ENCODE measurements around the gene TTYH1.

TTYH1 gene

DNA sequence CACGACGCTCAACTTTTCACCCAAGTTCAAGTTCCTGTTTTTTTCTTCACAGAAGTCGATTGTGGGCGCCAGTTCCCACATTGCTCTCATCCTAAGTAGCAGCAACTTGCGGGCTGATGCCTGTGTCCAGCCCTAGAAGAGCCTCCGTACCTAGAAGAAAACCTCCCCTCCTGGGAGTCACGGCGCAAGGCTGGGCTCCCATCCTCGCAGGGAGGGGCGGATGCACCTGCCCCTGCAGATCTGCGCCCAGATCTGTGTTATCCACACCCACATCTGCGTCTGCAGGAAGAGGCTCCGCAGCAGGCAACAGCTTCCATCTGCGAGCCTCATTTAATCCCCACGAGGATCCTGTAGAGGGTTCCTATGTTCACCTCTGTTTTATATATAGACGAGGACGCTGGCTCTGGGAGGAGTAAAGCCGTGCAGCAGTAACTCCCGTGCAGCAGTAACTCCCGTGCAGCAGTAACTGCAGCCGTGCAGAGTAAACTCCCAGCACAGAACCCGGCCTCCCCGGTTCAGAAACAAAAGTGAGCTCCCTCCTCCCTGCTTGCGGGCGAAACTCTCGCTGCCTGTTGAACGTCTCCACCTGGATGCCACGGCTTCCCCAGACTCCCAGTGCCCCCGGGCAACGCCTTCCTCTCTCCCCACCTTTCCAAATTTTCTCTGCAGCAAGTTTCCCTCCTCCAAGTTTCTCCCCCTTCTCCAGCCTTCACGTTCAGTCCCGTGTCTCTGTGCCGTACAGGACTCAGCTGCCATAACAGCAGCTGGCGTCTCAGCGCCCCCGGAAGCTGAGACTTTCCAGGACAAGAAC, 27.1 kb upstream of the TTYH1 start:
- no peaks in the 10 kb centered on the region for H3K36me3 Mint-ChIP-seq
- H3K27me3 Mint-ChIP-seq, result no peaks in the 10 kb centered on the region
- no peaks in the 10 kb centered on the region for H3K9me3 Mint-ChIP-seq
- H3K27ac Mint-ChIP-seq, result peak overlapping the region; percentile 25
- H3K4me3 Mint-ChIP-seq, result peak overlapping the region; percentile 94
- H3K4me1 Mint-ChIP-seq, result peaks cover 42% of the 10 kb centered on the region

GRCh38 chr19:54388802-54389139, 26.5 kb upstream of the TTYH1 start:
- H3K27me3 Mint-ChIP-seq, result no peaks in the 10 kb centered on the region

DNA sequence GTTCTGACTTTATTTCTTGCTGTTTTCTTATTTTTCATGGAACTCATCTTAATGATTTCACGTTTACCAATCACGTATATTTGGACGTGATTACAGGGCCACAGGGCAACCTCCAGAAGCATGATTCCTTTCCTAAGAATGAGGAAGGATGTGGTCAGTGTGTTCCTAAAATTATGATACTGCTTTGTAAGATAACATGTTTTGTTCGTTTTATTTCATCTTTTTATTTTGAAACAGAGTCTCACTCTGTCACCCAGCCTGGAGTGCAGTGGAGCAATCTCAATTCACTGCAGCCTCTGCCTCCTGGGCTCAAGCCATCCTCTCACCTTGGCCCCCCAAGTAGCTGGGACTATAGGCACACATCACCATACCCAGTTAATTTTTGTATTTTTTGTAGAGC, 25.7 kb upstream of the TTYH1 start:
- no peaks in the 10 kb centered on the region for H3K9me3 Mint-ChIP-seq
- H3K36me3 Mint-ChIP-seq, result no peaks in the 10 kb centered on the region
- no peak overlapping the region for H3K27ac Mint-ChIP-seq
- H3K4me3 Mint-ChIP-seq, result no peak overlapping the region
- H3K27me3 Mint-ChIP-seq, result no peaks in the 10 kb centered on the region
- peaks cover 38% of the 10 kb centered on the region for H3K4me1 Mint-ChIP-seq

More at GRCh38 chr19:54388802-54389139, 26.5 kb upstream of the TTYH1 start:
- H3K4me1 Mint-ChIP-seq, result peaks cover 38% of the 10 kb centered on the region
- H3K4me3 Mint-ChIP-seq, result peak overlapping the region; percentile 94
- H3K27ac Mint-ChIP-seq, result peak overlapping the region; percentile 25
- H3K9me3 Mint-ChIP-seq, result no peaks in the 10 kb centered on the region
- no peaks in the 10 kb centered on the region for H3K36me3 Mint-ChIP-seq

GRCh38 chr19:54390942-54391577, 24.2 kb upstream of the TTYH1 start:
- Mint-ChIP-seq H3K9me3 (no peaks in the 10 kb centered on the region), H3K4me3 (peak overlapping the region; percentile 34), H3K36me3 (no peaks in the 10 kb centered on the region)

DNA sequence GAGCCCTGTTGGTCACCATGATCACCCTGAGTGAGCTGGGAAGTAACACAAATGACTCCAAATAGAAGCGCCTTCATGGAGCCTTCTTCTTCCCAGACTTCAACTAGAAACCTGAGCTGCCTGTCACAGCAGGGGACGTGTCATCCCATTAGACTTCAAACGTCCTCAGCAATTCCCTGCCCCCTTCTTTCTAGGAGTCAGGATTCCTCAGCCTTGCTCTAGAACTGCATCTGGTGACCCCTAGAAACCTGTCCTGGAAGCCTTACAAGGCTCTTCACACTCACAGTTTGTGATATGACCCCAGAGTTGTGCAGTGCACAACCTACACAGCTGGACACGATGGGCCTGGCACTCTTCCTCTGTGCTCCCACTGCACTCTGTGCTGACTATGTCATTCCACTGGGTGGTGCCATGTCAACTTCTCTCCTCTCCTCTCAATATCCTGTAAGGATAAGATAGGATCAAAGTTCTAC, 23.6 kb upstream of the TTYH1 start:
- H3K4me3 Mint-ChIP-seq, result no peak overlapping the region
- H3K36me3 Mint-ChIP-seq, result no peaks in the 10 kb centered on the region
- no peaks in the 10 kb centered on the region for H3K27me3 Mint-ChIP-seq
- peaks cover 38% of the 10 kb centered on the region for H3K4me1 Mint-ChIP-seq
- peak overlapping the region; percentile 71 for H3K27ac Mint-ChIP-seq
- no peaks in the 10 kb centered on the region for H3K9me3 Mint-ChIP-seq

More at GRCh38 chr19:54390942-54391577, 24.2 kb upstream of the TTYH1 start:
- Mint-ChIP-seq H3K27me3 (no peaks in the 10 kb centered on the region), H3K4me1 (peaks cover 38% of the 10 kb centered on the region), H3K27ac (peak overlapping the region; percentile 71)

- Mint-ChIP-seq H3K4me3 (no peak overlapping the region), H3K27ac (peak overlapping the region; percentile 17), H3K27me3 (no peaks in the 10 kb centered on the region), H3K36me3 (no peaks in the 10 kb centered on the region), H3K4me1 (peaks cover 38% of the 10 kb centered on the region), H3K9me3 (no peaks in the 10 kb centered on the region)
Observed at GRCh38 chr19:54392105-54392504, 23.2 kb upstream of the TTYH1 start.

DNA sequence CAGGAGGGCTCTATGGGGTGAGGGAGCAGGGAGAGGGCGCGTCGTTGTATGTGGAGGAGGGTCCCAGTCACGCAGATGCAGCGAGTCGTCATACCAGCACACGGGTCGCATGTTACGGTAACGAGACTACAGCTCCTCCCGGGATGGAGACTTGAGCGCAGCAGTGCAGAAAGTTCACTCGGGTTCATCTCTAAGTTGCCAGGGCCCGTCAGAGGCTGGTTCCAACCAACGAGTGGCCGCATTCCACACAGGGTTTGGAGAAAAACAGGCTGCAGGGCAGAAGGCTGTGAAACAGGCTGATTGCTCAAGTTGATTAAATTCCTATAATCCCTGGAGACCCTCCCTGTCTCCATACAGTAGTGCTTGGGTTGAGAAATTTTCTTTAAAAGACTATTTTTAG, 21.9 kb upstream of the TTYH1 start:
- no peaks in the 10 kb centered on the region for H3K36me3 Mint-ChIP-seq
- no peak overlapping the region for H3K4me3 Mint-ChIP-seq
- H3K27me3 Mint-ChIP-seq, result no peaks in the 10 kb centered on the region
- H3K27ac Mint-ChIP-seq, result no peak overlapping the region
- H3K9me3 Mint-ChIP-seq, result no peaks in the 10 kb centered on the region
- H3K4me1 Mint-ChIP-seq, result peaks cover 26% of the 10 kb centered on the region

DNA sequence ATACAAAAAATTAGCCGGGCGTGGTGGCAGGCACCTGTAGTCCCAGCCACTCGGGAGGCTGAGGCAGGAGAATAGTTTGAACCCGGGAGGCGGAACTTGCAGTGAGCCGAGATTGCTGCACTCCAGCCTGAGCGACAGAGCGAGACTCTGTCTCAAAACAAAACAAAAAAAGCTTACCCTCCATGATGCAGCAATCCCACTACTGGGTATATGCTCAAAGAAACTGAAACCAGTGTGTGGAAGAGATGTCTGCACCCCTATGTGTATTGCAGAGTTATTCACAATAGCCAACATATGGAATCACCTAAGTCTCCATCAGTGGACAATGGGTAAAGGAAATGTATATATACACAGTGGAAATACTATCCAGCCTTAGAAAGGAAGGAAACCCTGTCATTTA, 19.6 kb upstream of the TTYH1 start:
- no peak overlapping the region for H3K27ac Mint-ChIP-seq
- H3K4me3 Mint-ChIP-seq, result no peak overlapping the region
- no peaks in the 10 kb centered on the region for H3K27me3 Mint-ChIP-seq
- no peaks in the 10 kb centered on the region for H3K9me3 Mint-ChIP-seq
- H3K4me1 Mint-ChIP-seq, result peaks cover 6% of the 10 kb centered on the region
- H3K36me3 Mint-ChIP-seq, result no peaks in the 10 kb centered on the region

DNA sequence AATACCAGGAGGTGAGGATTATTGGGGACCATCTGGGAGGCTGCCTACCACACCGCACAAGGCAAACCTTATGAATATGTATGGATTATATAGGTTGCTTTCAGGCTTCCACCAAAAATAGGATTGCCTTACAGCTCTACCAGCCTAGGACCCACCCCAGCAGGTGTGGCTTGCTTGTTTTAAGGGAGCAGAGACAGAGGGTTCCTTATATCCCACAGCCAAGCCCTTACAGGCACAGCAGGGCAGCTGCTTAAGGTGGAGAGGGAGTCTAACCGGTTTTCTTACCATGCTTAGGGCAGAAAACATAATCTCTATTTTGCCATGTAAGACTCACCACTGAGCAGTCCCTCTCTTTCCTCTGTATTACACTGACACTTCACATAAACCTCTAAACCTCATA, 16.1 kb upstream of the TTYH1 start:
- no peaks in the 10 kb centered on the region for H3K9me3 Mint-ChIP-seq
- no peaks in the 10 kb centered on the region for H3K4me1 Mint-ChIP-seq
- H3K27ac Mint-ChIP-seq, result no peak overlapping the region
- H3K27me3 Mint-ChIP-seq, result no peaks in the 10 kb centered on the region
- no peak overlapping the region for H3K4me3 Mint-ChIP-seq
- no peaks in the 10 kb centered on the region for H3K36me3 Mint-ChIP-seq

DNA sequence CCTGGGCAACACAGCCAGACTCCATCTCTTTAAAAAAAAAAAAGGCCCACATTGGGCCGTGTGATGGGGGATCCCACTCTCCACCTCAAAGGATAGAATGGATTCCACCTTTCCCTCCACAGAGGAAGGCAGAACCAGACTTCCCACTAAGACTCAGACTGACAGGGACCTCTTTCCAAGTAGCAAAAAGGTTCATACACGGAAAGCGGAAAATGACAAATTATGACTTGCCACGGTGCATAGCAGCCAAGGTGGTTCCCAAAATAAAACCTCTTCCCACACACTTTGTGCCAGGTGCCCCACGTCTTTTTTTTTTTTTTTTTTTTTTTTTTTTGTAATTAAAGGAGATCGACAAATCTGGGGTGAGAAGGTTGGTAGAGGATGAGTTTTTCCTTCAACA, 14.4 kb upstream of the TTYH1 start:
- Mint-ChIP-seq H3K9me3 (no peaks in the 10 kb centered on the region), H3K27me3 (peaks cover 2% of the 10 kb centered on the region), H3K4me3 (no peak overlapping the region), H3K36me3 (no peaks in the 10 kb centered on the region), H3K4me1 (no peaks in the 10 kb centered on the region), H3K27ac (no peak overlapping the region)

DNA sequence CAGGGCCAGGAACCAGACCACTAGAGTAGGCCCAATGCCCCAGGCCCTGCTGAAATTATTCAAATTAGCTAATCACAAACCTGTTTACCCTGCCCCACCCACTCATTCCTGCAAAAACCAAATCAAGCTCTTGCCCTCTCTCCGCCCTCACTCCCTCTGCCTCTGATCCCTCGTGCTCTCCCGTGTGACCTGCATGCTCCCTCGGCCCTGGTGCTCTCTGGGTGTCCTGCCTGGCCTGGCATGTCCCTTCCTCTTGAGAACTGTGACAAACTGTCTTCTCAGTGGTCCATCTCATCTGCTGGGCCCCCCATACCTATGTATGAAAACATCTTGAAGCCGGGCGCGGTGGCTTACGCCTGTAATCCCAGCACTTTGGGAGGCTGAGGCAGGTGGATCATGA, 12.2 kb upstream of the TTYH1 start:
- Mint-ChIP-seq H3K4me1 (no peaks in the 10 kb centered on the region), H3K27ac (no peak overlapping the region), H3K4me3 (no peak overlapping the region), H3K36me3 (no peaks in the 10 kb centered on the region), H3K9me3 (no peaks in the 10 kb centered on the region), H3K27me3 (peaks cover 2% of the 10 kb centered on the region)

DNA sequence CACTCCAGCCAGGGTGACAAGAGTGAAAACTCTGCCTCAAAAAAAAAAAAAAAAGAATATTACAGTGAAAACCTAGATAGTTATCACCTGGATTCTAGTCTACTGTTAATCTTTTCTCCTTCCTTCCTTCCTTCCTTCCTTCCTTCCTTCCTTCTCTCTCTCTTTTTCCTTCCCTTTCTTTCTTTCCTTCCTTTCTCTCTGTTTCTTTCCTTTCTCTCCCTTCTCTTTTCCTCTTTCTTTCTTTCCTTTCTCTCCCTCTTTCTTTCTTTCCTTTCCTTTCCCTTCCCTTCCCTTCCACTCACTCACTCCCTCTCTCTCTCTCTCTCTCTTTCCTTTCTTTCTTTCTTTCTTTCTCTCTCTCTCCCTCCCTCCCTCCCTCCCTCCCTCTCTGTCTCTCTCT, 9.6 kb upstream of the TTYH1 start:
- H3K9me3 Mint-ChIP-seq, result no peaks in the 10 kb centered on the region
- no peaks in the 10 kb centered on the region for H3K36me3 Mint-ChIP-seq

GRCh38 chr19:54407780-54408179, 7.5 kb upstream of the TTYH1 start:
- Mint-ChIP-seq H3K9me3 (no peaks in the 10 kb centered on the region), H3K27me3 (peaks cover 4% of the 10 kb centered on the region), H3K27ac (no peak overlapping the region), H3K36me3 (no peaks in the 10 kb centered on the region), H3K4me1 (no peaks in the 10 kb centered on the region), H3K4me3 (no peak overlapping the region)

More for the DNA sequence above, 9.6 kb upstream of the TTYH1 start:
- no peak overlapping the region for H3K4me3 Mint-ChIP-seq
- H3K27ac Mint-ChIP-seq, result no peak overlapping the region
- H3K4me1 Mint-ChIP-seq, result no peaks in the 10 kb centered on the region
- H3K27me3 Mint-ChIP-seq, result peaks cover 2% of the 10 kb centered on the region

DNA sequence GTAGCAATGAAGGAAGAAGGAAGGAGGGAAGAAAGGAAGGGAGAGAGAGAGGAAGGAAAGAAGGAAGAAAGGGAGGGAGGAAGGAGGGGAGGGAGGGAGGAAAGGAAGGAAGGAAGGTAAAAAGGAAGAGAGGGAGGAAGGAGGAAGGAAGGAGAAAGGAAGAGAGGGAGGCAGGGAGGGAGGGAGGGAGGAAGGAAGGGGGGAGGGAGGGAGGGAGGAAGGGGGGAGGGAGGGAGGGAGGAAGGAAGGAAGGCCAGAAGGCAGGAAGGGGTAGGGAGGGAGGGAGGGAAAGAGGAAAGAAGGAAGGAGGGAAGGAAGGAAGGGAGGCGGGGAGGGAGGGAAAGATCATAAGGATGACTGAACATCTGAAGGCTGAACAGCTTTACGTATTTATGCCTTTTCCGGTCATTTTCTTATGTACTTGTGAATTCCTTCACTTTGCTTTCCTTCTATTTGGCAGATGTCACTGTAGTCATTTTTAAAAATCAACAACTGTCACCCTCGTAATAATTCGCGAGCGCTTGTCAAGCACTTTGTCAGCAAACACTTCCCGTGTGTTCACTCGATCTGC, 6.7 kb upstream of the TTYH1 start:
- Mint-ChIP-seq H3K4me1 (no peaks in the 10 kb centered on the region), H3K4me3 (no peak overlapping the region), H3K36me3 (no peaks in the 10 kb centered on the region), H3K27ac (peak overlapping the region; percentile 85), H3K27me3 (peaks cover 4% of the 10 kb centered on the region), H3K9me3 (no peaks in the 10 kb centered on the region)

DNA sequence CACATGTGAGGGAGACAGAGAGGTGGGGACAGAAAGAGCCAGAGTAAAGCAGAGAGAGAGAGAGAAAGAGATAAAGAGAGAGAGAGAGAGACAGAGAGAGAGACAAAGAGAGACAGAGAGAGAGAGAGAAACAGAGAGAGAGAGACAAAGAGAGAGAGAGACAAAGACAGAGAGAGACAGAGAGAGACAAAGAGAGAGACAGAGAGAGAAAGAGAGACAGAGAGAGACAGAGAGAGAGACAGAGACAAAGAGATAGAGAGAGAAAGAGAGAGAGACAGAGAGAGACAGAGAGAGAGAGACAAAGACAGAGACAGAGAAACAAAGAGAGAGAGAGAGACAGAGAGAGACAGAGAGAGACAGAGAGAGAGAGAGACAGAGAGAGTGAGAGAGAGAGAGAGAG, 4.2 kb upstream of the TTYH1 start:
- Mint-ChIP-seq H3K27me3 (peaks cover 15% of the 10 kb centered on the region), H3K9me3 (peaks cover 5% of the 10 kb centered on the region), H3K4me3 (no peak overlapping the region), H3K36me3 (peaks cover 1% of the 10 kb centered on the region), H3K27ac (peak overlapping the region; percentile 77), H3K4me1 (no peaks in the 10 kb centered on the region)

- Mint-ChIP-seq H3K4me1 (peaks cover 9% of the 10 kb centered on the region), H3K9me3 (peaks cover 5% of the 10 kb centered on the region), H3K4me3 (no peak overlapping the region), H3K27me3 (peaks cover 22% of the 10 kb centered on the region), H3K36me3 (peaks cover 1% of the 10 kb centered on the region), H3K27ac (no peak overlapping the region)
Observed at GRCh38 chr19:54412877-54413276, 2.4 kb upstream of the TTYH1 start.

Measured in activated naive CD4-positive, alpha-beta T cell treated with anti-CD3 and anti-CD28 coated beads, Interleukin-2, amount 50 U/mL, for 24 hours (primary cell).